DMS153 treated with DMSO at 0.1 percent for 48 hours (cell line): ENCODE measurements around the gene PPP1R37.

Source experiments
- DNase-seq: peaks from one replicate; lab custom pipeline; 2025; ENCODE audit not compliant: unreplicated experiment; lab: John Stamatoyannopoulos, UW

Gene PPP1R37

DNA sequence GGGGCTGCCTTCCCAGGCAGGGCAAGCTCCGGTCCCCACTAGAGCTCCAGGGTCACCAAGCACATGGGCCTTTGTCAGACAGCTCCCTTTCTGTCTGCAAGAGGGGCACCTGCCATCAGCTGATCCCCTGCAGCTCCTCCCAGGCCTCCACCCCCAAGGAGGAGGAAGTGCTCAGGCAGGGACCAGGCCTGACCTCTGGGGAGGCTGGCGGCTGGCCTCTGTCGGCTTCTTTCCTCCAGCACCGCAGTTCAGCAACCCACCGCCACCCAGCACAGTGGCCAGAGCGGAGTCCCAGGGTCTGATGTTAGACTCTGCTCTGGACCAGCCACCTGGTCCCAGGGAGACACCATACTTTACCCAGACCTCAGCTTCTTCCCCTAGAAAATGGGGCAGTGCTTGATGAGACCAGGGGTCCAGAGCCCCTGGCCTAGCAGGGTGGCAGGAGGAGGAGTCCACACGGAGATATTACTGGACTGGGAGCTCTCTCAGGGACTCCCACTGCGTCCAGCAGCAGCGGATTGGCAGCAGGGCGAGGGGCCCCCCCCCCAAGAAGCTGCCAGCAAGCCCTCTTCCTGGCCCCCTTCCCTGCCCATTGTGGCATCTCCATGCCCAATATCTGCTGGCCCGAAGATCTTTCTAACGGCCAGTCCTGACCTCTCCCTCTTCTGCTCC lies 43.7 kb downstream of the PPP1R37 start:
- no peak for DNase-seq

- DNase-seq, result no peak
Measured at GRCh38 chr19:45137179-45137761, 44.3 kb downstream of the PPP1R37 start.

DNA sequence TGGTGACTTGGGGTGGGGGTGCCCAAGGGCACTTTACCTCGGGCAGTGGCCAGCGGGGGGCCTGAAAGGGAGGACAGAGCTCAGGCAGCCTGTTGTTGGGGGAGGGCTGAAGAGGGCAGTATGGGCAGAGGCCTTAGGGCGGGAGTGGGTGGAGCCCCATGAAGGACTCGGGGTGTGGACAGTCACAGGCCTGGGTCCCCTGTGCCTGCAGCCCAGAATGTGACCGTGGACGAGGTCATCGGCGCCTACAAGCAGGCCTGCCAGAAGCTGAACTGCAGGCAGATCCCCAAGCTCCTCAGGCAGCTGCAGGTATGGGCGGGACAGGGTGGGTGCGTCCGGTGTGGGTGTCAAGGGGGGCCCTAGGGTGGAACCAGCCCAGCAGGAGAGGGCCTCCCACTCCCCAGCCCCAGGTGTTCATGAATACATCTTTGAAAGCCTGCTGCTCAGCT lies 45.3 kb downstream of the PPP1R37 start:
- no peak for DNase-seq

DNA sequence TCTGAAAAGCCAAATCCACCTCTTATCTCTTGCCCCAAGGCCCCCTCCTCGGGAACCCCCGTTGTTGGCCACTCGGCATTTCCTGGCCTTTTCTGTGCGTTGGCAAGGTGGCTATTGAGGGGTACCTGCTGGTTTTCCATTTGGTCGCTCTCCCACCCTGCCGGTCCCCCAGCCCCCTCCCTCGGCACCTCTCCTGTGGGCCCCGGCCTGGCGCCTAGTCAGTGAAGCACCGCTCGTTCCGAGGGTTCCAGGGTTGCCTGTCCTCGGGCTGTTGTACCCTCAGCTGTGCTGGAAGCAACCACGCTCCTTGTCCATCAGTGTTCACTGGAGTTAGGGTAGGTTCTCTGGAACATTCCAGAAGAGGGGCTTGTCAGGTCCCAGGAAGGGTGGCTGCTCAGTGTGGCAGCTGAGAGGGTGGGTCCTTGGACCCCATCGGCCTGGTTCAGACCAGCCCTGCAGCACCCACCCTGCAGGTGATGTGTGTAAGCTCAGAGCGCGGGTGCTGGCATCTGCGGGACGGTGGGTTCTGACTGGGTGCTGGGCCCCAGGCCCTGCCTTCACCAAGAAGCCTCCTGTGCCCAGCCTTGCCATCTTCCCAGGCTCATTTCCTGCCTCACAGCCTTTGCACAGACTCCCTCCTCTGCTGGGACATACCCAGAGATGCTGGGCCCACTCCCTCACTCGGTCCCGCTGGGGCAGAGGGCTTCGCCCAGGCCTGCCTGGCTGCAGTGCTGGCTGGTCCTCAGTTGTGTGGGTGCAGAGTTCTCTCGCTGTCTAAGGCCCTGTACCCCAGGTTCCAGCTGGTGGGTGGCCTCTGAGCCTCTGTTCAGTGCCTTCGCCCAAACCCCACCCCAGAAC lies 46.5 kb downstream of the PPP1R37 start:
- DNase-seq, result no peak

DNA sequence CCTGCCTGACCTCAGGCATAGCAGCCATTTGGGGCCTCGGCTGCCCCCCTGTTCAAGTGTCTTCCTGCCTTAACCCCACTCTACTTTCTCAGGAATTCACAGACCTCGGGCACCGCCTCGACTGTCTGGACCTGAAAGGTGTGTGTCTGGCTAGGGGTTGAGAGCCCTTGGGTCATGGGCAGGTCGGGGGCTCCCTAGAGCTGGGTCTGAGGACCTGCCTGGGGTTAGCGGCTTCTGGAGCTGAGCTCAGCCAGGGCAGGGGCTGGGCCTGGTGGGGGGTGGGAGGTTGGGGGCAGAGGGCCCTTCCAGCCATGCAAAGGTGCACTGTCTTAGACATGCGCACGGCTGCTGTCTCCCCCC lies 47.1 kb downstream of the PPP1R37 start:
- DNase-seq, result no peak

DNA sequence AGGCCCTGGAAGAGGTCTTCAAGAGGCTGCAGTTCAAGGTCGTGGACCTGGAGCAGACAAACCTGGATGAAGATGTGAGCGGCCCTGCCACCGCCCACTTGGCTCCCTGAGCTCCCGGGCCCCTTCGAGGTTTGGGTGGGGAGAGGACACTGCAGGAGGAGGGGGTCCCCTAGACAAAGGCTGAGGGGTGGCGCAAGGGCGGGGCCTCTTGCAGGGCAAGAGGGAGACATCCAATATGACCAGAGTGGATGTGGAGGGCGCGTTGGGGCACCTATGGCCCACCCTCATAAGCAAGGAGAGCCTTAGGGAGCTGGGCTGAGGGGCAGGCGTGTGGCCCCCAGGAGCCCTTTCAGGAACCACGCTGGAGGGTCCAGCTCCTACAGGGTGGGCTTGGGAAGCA lies 47.6 kb downstream of the PPP1R37 start:
- DNase-seq, result no peak

- no peak for DNase-seq
Measured at GRCh38 chr19:45141203-45141900, 48.4 kb downstream of the PPP1R37 start.

GRCh38 chr19:45142016-45142725 lies 49.2 kb downstream of the PPP1R37 start:
- DNase-seq, result no peak

GRCh38 chr19:45142726-45143110 lies 49.7 kb downstream of the PPP1R37 start:
- DNase-seq, result no peak

DNA sequence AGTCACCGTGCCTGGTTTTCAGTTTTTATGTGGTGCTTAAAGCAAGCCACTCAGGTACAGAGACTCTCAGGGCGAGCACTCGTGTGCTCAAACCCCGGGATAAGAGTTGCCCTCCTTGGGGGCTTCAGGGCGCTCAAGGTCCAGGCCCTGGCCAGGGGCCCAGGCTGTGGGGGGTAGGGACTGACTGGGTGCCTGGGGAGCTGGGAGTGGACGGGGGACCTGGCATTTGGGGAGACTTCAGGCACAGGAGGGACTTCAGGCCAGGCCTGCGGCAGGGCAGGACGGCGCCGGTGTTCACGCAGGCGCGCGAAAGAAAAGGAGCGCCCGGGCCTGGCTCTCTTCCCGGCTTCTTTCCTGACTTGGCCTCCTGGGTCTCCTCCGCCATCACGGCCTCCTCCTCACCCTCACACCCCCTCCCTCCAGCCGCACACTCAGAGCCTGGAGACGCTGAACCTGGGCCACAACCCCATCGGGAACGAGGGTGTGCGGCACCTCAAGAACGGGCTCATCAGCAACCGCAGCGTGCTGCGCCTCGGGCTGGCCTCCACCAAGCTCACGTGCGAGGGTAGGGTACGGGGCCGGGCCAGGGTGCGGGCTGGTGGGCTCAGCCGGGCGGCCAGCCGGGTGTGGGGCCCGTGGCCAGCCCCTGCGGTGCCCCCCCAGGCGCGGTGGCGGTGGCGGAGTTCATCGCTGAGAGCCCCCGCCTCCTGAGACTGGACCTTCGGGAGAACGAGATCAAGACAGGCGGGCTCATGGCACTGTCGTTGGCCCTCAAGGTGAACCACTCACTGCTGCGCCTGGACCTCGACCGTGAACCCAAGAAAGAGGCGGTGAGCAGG lies 51.7 kb downstream of the PPP1R37 start:
- no peak for DNase-seq

DNA sequence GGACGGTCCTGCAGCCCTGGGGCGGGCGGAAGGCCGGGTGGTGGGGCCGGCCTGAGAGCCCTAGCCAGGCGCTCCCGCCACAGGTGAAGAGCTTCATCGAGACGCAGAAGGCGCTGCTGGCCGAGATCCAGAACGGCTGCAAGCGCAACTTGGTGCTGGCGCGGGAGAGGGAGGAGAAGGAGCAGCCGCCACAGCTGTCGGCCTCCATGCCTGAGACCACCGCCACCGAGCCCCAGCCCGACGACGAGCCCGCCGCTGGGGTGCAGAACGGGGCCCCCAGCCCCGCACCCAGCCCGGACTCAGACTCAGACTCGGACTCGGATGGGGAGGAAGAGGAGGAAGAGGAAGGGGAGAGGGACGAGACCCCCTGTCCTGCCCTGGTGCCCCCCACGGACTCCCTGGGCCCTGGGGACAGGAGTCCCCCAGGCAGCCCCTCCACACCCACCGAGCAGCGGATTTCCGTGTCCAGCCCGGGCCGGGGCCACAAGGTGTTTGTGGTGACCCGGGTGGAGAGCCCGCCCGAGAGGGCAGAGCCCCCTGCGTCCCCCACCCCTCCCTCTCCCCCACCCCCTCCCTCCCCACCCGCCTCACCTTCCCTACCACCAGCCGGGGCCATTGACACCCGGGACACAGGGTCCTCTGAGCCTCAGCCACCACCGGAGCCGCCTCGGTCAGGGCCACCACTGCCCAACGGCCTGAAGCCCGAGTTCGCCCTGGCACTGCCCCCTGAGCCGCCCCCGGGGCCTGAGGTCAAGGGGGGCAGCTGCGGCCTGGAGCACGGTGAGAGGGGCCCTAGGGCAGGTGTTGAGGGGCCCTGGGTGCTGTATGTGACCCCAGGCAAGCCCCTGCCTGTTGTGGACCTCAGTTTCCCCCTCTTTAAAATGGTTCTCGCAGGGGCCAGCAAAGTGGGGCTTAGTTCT lies 52.6 kb downstream of the PPP1R37 start:
- no peak for DNase-seq

GRCh38 chr19:45146251-45146650 lies 53.3 kb downstream of the PPP1R37 start:
- no peak for DNase-seq

GRCh38 chr19:45146741-45147205 lies 53.8 kb downstream of the PPP1R37 start:
- DNase-seq, result no peak

GRCh38 chr19:45147835-45148676 lies 55.1 kb downstream of the PPP1R37 start:
- no peak for DNase-seq

GRCh38 chr19:45149129-45149528 lies 56.1 kb downstream of the PPP1R37 start:
- DNase-seq, result no peak

DNA sequence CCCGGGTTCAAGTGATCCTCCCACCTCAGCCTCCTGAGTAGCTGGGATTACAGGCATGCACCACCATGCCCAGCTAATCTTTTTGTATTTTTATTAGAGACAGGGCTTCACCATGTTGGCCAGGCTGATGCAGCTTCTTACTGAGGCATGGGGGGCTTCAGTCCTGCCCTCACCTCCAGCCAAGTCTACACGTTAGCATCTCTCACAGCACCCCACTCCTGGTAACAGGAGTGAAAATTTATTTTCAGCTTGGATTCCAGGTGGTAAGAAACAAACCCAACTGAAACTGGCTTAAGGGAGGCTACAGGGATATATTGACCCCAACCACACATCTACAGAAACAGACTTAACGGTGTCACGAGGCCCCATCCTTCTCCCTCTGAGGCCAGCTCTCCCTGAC lies 57.2 kb downstream of the PPP1R37 start:
- DNase-seq, result no peak

DNA sequence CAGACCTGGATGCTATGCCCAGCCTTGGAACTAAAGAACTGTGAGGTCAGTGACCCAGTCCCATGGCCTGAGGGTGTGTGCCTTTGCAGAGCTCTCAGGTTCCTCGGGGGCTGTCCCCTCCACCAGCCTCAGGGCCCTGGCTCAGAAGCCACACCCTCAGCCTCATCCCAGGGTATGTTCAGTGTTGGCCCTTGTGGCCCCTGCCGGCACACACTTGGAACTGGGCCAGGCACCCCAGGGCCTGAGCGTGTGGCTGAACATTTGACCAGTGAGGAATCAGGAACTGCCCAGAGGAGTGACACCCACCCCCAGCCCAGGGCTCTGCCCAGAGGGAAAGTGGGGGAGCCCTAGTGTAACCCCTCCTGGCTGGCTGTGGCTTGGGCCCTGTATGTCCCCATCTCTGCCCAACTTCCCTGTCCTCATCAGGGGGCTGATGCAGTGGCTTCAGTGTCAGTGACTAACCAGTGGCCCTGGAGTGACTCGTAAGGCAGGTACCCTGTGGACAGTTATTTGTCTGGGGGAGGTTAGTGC lies 57.8 kb downstream of the PPP1R37 start:
- no peak for DNase-seq

GRCh38 chr19:45151320-45151719 lies 58.3 kb downstream of the PPP1R37 start:
- no peak for DNase-seq
